Suppressor macrophage (primary cell): Measurements from ENCODE around the gene CYTH4.
"Not testable (repeated sequence)": the region's sequence is repeated elsewhere in the genome, so short reads cannot be mapped to it uniquely, and the experiment has no call there.

Source experiments
- DNase-seq, 4 experiments: peaks; one replicate each; pipeline ENCODE4 v3.0.0-alpha.2; 2020 to 2022

CYTH4 gene

DNA sequence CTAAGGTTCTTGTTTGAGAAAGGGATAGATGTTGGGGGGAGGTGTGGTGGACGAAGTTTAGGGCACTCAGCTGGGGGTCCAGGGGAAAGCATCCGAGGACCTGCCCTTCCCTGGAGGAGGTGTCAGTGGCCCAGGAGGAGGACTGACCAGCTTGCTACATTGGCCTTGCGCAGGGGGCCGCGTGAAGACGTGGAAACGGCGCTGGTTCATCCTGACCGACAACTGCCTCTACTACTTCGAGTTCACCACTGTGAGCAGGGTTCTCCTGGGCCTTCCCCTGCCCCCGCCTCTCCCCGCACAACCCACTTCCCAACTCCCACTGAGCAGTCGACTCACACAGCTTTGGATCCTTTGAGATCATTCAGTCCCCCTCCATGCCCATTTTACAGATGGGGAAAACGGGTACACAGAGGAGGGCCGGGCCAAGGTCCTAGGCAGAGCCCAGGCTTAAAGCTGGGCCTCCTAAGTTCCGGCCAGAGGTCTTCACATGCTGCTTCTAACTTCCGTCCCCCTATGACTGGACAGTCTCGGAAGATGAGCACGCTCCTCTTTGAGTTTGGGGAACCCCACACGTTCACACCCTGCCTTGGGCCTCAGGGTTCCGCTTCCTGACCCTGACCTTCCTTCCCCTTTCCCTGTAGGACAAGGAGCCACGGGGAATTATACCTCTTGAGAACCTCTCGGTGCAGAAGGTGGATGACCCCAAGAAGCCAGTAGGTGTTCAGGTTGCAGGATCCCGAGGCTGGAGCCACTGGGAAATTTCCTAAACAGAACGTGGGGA is 28.7 kb downstream of the CYTH4 start:
- DNase-seq, result peak; percentile 89 to 97 (median 94)

DNA sequence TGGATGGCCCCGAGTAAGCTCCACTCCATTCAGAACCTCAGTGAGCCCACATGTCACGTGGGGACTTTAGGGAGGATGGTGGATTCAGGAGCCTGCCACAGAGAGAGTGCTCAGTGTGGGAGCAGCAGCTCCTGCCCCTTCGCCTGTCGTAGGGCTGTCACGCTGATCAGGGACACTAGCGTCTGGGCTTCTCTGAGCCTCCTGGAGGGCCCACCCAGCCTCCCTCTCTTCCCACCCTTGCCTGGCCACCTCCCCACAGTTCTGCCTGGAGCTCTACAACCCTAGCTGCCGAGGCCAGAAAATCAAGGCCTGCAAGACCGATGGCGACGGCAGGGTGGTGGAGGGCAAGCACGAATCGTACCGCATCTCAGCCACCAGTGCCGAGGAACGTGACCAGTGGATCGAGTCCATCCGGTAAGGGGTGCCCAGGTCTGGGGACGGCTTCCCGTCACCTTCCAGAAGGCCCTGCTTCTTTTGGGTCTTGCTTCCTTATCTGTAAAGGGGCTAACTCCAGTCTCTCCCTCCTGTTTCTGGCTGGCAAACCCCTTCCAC is 29.5 kb downstream of the CYTH4 start:
- DNase-seq, result no peak

DNA sequence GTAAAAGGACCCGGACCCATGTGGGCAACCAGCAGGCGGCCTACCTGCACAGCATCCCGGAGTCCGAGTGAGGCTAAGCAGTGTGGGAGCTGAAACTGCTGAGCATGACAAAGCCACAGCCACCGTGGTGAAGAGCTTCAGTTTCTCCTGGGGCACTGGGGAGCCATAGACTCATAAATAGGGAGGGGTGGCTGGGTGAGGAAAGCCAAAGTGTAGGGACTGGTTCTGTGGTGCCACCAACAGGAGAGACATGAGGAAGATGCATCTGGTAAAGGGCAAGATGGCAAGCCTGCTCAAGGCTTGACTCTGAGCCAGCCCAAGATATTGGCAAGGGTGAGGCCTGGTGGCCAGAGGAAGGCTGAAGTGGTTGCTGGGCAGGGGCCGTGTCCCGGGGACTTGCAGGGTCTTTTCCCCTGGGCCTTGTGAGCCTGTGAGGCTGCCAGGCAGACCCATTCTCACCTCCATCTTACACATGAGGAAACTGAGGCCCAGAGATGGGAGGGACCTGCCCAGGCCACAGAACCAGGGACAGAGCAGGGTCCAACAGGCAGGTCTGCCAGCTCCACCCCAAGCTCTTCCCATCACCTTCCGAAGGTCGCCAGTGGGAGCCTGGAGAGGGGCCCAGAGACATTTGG is 30.4 kb downstream of the CYTH4 start:
- DNase-seq, result no peak

DNA sequence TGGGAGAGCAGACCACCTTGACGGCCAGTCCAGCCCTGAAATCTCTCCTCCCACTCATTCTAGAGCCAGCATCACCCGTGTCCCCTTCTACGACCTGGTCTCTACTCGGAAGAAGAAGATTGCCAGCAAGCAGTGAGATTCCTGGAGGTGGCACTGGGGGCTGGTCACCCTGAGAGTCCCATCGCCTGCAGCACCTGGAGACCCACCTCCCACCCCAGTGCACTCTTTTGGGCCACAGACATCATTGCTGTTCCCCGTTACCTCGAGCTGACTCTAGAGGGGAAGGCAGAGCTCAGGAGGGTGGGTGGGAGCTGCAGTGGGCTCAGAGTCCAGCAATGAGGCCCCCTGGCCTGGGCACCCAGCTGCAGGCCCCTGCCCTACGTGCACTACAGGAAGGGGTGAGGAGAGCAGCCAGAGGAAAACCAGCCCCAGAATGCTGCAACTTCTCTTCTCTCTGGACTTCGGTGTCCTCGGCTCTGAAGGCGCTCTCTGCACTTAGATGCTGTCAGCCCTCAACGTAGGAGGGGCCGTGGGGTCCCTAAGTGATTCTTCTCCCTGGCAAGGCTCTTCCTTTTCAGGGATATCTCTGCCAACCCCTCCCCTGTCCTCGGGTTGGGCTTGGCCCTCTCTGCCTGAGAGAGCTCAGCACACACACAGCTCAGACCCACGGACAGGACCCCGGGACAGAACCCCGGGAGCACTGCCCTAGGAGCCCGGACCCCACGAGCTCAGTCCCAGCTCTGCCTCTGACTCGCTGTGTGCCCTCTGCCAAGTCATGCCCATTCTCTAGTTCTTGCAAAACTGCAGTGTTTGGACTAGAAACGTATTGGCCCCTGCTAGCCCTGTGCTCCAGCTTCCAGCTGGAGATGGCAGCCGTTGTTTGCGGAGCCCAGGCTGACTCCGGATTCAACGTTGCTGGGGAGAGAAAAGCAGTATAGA is 31.3 kb downstream of the CYTH4 start:
- DNase-seq, result no peak

DNA sequence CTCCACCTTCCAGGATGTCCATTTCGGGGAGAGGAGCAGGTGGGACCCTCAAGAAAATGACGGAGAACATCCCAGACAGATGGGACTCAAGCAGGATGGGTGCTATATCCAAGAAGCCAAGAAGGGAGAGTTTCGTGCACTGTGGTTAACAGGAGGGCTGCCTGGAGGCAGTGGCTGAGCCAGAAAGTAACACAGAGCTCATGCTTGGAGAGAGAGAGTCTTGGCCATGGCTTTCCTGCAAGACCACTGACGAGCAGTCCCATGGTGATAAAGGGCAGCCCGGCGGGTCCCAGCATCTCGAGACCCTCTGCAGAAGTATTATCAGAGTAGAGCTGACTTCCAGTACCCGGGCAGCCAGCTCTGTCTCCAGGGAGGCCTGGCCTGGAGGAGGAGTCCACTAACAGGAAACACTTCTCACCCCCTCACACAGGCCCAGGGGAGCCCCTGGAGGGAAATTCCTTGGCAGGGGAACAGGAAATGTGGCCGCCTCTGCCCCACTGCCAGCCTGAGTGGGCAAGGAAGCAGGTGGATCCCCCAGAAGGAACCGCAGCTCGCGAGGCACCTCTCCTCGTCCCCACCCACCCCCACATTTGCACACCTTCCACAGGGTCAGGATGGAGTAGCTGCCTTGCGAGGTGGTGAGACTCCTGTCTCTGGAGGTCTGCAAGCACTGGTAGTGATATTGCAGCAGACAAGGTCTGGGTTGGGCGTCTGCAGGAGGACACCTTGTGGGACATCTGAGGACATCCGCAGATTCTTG is 32.2 kb downstream of the CYTH4 start:
- peak; percentile 39 to 70 (median 64) for DNase-seq

DNA sequence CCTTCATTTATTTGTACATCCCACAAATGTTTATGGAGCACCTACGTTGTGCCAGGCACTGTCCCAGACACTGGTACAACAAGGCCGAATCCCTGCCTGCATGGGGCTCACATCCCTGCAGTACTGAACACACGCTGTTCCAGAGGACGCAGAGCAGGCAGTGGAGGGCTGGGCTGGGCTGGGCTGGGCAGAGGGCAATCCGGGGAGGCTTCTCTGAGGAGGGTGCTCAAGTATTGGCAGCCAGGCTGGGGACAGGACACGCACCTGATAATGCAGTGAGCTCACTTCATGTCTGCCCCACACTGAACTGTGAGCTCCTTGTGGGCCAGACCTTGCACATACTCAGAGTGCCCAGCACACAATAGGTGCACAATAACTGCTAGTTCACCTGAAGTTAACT is 34.1 kb downstream of the CYTH4 start:
- DNase-seq, result peak in 3 of 4 experiments; percentile 38 to 50 (median 39)

DNA sequence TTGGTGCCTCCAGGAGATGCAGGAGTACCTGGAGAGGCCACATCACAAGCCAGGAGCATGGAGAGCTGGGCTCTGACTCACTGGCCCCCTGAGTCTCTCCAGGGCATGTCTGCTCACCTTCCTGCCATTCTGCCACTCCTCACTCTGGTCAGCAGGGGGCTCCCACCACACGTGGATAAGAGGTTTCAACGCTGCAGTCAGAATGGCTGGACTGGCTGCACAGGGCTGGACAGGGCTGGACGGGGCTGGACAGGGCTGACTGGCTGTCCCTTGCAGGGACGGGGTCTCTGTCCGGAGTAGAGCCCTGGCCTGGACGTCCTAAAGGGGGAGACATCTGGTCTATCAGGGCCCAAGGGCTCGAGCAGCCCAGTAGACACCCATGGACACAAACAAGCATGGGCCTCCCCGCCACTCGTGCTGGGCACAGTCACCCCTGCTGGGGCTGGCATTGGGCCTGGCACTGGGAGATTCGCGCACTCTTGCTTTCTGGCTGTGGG is 34.6 kb downstream of the CYTH4 start:
- DNase-seq, result peak; percentile 86 to 92 (median 86)

DNA sequence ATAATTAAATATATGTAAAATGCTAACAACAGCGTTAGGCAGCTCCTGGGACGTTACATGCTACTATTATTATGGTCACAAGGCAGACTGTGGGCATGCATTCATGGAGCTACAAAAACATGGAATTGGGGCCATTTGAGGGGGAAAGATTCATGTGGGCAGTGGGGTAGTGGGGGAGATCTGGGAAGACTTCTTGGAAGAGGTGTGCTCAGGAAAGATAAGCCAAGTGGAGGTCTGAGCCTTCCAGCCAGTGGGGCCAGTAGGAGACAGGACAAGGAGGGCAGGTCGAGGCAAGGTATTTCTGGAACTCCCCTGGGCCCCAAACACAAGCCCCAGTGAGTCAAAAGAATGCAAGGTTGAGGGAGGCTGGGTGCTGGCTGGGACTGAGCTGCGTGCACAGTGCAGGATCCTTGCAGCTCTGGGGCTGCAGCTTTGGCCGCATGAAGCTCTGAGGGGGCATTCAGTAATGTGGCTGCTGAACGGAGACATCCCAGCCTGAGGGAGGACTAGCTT is 35.4 kb downstream of the CYTH4 start:
- DNase-seq, result no peak

DNA sequence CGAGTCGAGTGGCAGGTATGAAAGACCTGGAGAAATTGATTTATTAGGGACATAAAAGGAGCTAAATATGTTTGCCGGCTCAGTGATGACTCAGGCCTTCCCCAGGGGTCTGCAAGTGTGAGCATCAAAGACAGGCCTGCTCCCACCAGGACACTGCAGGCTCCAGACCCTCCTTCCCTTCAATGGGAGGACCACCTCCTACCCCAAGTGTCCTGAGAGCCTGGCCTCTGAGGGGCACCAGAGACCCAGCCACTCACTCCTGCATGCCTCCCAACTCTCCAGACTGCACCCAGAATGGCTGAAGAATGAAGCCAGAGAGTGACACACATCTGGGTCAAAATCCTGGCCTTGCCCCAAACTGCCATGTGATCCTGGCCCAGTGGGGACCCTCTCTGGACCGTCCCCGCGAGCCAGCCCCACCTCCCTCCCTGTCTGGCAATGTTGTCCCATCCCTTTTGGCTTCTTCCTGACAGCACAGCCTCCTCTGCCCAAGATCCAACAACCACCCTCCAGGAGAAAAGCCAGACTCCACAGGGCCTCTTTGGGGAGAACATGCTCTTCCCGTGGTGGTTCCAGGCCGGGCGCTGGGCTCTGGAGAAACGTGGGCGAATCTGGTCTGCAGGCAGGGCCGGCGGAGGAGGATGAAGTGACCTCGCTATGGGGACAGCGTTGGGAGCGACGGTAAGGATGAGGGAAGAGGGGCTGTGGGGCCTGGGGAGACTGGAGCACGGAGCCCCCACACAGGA is 36.2 kb downstream of the CYTH4 start:
- DNase-seq, result no peak

DNA sequence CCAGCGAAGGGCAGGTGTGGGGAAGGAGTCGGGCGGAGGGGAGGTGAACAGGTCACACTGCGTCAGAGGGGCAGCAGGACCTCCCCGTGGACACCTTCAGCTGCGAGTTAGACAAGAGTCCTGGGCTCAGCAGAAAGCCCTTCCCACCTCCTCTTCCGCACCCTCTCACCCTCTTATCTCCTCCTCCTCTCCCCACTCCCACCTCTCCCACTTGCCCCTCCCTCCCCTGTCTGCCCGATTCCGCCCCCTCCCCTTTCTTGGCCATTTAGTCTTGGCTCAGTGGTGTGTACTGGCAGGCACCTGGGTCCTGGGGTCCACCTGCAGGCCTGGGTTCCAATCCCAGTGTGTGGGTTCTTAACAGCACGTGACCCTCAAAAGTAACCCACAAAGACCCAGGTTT is 37.2 kb downstream of the CYTH4 start:
- no peak for DNase-seq

DNA sequence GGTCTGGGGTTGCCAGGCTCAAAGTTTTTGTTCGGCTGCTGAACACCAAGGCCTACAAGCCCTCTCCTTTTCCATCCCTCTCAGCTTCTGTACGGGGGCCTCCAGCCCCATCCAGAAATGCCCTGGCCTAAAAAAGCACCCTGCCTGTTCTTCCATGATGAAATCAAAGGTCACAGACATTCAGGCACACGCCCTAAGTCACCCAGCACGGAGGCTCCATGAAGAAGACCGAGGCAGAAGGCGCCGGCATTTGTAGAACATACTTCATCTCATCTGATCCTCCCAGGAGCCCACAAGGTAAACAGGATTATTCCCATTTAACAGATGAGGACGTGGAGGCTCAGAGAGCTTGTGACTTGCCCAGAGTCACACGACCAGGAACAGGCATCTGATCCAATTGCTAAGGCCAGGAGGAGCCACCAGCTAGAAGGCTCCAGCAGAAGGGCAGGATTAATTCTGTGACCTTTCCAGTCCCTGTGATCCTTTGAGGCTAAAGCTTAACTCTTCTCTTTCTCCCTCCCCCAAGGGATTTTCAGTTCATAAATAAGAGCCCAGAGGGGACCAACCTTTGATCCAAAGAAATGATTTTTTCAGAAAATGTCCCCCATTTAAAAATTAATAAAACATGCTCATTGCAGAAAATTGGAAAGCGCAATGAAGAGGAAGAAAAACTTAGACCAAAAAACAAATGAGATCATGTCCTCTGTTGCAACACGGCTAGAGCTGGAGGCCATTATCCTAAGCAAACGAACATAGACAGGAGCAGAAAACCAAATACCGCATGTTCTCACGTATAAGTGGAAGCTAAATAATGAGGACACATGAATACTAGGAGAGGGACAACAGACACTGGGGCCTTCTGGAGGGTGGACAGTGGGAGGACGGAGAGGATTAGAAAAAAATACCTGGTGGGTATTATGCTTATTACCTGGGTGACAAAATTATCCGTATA is 38.7 kb downstream of the CYTH4 start:
- peak; percentile 40 to 76 (median 62) for DNase-seq

DNA sequence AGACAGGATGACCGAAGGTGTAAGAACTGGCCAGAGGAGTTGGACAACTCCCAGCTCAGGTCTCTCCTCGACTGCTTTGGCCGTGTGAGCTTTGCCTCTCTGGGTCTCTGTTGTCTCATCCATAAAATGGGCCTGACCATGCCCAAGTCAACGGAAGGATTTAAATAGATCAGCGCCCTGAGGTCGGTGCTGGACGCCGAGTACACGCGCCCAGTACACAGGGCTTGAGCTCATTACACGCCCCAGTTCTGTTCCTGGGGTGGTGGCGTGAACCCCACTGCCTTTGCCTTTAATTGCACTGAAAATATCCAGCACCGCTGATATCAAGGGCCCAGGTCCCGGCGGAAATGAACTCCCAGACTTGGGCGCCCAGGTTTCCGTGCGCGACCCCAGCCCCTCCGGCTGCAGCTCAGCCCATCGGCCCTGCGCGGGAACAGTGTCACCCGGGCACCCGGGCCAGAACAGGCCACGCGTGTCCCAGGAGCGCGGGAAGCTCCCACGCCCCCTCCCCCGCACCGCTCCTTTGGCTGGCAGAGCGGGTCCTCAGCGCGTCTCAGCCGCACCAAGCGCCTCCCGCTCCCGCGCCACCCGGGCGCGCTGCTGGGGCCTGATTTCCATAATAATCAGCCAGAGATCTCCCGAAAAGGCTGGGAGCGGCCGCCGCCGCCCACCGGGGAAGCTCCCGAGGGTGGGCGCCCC is 42.2 kb downstream of the CYTH4 start:
- no peak for DNase-seq

DNA sequence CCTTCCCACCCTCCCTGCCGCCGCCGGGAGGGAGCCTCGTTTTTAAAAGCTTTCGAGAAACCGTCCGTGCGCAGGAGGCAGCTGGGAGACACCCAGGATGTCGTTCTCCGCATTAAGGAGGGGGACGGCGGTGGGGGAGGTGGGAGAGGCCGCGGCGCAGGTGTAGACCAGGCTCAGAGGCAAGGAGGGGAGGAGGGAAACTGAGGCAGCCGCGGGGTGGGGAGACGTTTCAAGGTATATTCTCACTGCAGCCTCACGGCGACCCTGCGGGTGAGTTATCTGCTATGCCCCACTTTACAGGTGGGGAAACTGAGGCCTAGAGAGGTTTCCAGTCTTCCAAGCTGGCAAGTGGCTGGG is 42.7 kb downstream of the CYTH4 start:
- no peak for DNase-seq

DNA sequence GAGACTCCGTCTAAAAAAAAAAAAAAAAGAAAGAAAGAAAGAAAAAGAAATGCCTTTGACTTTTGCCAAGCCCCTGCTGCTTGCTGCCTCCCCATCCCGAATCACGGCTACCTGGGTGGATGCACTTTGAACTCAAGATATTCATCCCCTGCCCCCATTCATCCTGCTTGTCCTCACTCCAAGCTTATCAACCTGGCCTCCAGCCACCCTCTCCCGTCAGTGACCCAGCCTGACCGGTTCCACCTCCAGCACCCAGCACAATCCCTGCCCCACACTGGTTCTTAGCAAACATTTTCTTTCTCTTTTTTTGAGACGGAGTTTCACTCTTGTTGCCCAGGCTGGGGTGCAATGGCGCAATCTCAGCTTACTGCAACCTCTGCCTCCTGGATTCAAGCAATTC is 44.4 kb downstream of the CYTH4 start:
- no peak for DNase-seq

DNA sequence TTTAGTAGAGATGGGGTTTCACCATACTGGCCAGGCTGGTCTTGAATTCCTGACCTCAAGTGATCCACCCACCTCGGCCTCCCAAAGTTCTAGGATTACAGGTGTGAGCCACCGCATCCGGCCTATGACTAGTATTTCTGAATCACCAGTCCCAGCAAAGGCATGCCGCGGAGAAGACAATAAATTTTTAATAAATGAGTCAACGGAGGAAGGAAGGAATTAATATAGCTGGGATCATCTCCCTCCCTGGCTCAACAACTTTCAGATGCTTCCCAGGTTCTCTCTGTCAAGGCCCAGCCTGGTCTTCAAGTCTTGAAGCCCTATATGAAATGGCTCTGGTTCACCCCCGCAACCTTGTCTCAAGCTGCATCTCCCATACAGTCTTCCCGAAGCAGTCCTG is 45.7 kb downstream of the CYTH4 start:
- no peak for DNase-seq

DNA sequence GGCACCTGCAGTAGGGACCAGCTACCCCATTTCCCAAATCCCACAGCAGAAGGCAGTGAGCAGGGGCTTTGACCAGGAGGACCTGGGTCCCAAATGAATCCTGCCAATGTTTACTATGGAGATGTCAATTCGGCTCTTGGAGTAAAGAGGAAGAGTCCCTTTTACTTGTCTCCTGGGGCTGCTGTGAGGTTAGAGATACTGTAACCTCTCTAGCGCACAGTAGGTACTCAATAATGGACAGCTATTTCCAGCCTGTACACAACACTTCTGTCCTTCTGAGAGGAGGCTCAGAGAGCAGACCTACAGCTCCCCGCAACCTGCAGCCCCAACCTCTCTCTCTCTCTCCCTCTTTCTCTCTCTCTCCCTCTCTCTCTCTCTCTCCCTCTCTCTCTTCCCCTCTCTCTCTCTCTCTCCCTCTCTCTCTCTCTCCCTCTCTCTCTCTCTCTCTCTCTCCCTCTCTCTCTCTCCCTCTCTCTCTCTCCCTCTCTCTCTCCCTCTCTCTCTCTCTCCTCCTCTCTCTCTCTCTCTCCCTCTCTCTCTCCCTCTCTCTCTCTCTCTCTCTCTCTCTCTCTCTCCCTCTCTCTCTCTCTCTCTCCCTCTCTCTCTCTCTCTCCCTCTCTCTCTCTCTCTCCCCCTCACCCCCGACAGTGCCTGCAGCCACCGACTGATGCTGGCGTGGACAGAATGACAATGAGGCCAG is 46.4 kb downstream of the CYTH4 start:
- not testable (repeated sequence) for DNase-seq

DNA sequence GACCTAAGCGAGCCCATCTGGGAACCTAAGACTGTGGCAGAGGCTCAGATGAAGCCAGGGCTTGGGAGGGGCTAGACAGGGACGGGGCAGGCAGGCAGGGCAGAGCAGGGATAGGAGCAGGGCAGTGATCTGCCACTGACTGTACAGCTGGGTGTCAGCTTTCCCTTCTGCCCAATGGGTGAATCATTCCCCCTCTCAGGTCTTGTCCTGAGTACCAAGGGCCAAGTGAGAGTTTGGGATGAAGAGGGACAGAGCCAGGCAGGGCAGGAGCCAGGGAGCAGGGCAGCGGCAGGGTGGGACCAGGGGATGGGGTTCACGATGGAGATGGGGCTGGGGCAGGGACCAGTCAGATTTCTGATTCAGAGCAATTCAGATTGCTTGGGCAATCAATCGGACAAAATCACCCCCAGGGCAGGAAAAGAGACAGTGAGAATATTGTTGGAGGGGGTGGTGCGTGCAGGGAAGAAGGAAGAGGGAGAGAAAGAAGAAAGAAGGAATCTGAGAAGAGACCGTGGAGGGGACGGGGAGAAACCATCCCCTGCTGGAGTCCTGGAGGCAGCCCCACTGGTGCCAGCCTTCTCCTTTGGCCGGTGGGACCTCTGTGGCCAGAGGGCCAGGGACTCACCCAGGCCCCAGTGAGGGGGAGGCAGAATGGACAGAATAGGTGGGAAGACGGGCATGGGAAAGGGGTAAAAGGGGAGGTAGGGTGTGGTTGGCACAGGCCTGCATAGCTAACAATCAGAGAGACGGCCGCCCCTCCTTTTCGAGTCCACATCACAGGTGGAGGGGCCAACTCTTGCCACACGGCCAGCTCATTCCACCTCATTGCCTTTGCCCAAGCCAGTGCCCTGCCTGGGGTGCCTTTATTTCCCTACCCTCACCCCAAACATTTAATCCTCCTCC is 47.2 kb downstream of the CYTH4 start:
- DNase-seq, result no peak
